SU-DHL-6 (cell line): Measurements from ENCODE around the gene RPTOR.

Experiments used
- CTCF ChIP-seq: fragments of 200-600 bp; sonication (generic); IDR thresholded peaks from one replicate; pipeline ENCODE4 v1.5.1; 2017; ENCODE audit warnings: antibody characterized with exemption, mild to moderate bottlenecking, low read length, moderate library complexity; ENCODE audit not compliant: insufficient read depth, poor library complexity, severe bottlenecking
- EZH2phosphoT487 ChIP-seq: fragments of 200-600 bp; sonication (generic), shearing (Covaris generic); conservative IDR thresholded peaks from 2 replicates; pipeline ENCODE4 v1.6.1; 2018; ENCODE audit warnings: mild to moderate bottlenecking, antibody characterized with exemption, low read length, moderate library complexity, mixed read lengths

GRCh38 chr17:80577876-80578570, 33.4 kb downstream of the RPTOR start:
- TF ChIP-seq CTCF (no peak), EZH2phosphoT487 (no peak)
